GM12865 (cell line): Measurements from ENCODE around the gene LAMB2.
A peak's percentile ranks its signal among the peaks of the same experiment; 100 is the strongest.

Experiments used
- DNase-seq: peaks from one replicate; pipeline ENCODE4 v3.0.0; 2010; ENCODE audit warnings: low read depth
- H3K4me3 ChIP-seq: 2 replicates; pipeline ENCODE4 v1.5.1; 2011; ENCODE audit warnings: mild to moderate bottlenecking, low read depth, low read length, control low read depth
- CTCF ChIP-seq: IDR thresholded peaks from 2 replicates; pipeline ENCODE4 v1.5.1; 2011; ENCODE audit warnings: low read length, control low read depth, low read depth, inconsistent platforms; ENCODE audit not compliant: insufficient read depth; ENCODE audit errors: missing control alignments

LAMB2 gene

GRCh38 chr3:49165771-49166751 lies 33.2 kb upstream of the LAMB2 start, which contains the start of gene CCDC71:
Gene CCDC71, minus strand, starts transcription at chr3:49166331. Its CDS starts 2,123 bp downstream, at chr3:49164208.
- peak; percentile 87 for DNase-seq
- TF ChIP-seq CTCF, result no peak

GRCh38 chr3:49164983-49165720 lies 32.3 kb upstream of the LAMB2 start:
- H3K4me3 ChIP-seq, result peak overlapping the region; percentile 93
- no peak for DNase-seq
- TF ChIP-seq CTCF, result no peak

More at GRCh38 chr3:49165771-49166751, 33.2 kb upstream of the LAMB2 start, which contains the start of gene CCDC71:
- peak within 1 kb of the TSS; percentile 93 for H3K4me3 ChIP-seq

- no peak for DNase-seq
- H3K4me3 ChIP-seq, result no peak overlapping the region
- no peak for TF ChIP-seq CTCF
Measured at GRCh38 chr3:49163609-49164008, 30.8 kb upstream of the LAMB2 start.

- H3K4me3 ChIP-seq, result no peak overlapping the region
- DNase-seq, result no peak
- TF ChIP-seq CTCF, result no peak
Measured at GRCh38 chr3:49162751-49163419, 30.0 kb upstream of the LAMB2 start.

- H3K4me3 ChIP-seq, result no peak overlapping the region
- TF ChIP-seq CTCF, result no peak
- DNase-seq, result no peak
Measured at GRCh38 chr3:49161808-49162530, 29.1 kb upstream of the LAMB2 start.

- TF ChIP-seq CTCF, result no peak
- no peak for DNase-seq
- no peak overlapping the region for H3K4me3 ChIP-seq
Measured at GRCh38 chr3:49161197-49161596, 28.3 kb upstream of the LAMB2 start.
